HG02678 (cell line): ENCODE results near the gene FIGN.

Experiments used
- ATAC-seq: cut with Tn5 transposase; IDR thresholded peaks from one replicate; pipeline ENCODE4 v1.9.1; 2021; ENCODE audit warnings: mild to moderate bottlenecking, moderate library complexity; ENCODE audit not compliant: unreplicated experiment

The FIGN gene, protein sequence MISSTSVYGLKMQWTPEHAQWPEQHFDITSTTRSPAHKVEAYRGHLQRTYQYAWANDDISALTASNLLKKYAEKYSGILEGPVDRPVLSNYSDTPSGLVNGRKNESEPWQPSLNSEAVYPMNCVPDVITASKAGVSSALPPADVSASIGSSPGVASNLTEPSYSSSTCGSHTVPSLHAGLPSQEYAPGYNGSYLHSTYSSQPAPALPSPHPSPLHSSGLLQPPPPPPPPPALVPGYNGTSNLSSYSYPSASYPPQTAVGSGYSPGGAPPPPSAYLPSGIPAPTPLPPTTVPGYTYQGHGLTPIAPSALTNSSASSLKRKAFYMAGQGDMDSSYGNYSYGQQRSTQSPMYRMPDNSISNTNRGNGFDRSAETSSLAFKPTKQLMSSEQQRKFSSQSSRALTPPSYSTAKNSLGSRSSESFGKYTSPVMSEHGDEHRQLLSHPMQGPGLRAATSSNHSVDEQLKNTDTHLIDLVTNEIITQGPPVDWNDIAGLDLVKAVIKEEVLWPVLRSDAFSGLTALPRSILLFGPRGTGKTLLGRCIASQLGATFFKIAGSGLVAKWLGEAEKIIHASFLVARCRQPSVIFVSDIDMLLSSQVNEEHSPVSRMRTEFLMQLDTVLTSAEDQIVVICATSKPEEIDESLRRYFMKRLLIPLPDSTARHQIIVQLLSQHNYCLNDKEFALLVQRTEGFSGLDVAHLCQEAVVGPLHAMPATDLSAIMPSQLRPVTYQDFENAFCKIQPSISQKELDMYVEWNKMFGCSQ

GRCh38 chr2:163735685-163736432, at the start of gene FIGN:
Gene FIGN, minus strand, starts transcription at chr2:163736008. Its CDS starts 1,081 bp downstream, at chr2:163734927.
- no peak for ATAC-seq

DNA sequence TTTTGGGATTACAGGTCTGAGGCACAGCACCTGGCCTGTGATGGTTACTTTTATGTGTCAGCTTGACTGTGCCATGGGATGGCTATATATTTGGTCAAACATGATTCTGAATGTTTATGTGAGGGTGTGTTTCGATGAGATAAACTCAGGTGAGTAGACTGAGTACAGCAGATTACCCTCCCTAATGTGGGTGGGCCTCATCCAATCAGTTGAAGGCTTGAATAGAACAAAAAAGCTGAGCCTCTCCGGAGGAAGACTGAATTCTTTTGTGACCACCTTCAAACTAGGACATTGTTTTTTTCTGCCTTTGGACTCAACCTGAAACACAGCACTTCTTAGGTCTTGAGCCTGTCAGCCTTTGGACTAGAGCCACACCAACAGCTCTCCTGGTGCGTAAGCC, 49.4 kb upstream of the FIGN start:
- no peak for ATAC-seq

DNA sequence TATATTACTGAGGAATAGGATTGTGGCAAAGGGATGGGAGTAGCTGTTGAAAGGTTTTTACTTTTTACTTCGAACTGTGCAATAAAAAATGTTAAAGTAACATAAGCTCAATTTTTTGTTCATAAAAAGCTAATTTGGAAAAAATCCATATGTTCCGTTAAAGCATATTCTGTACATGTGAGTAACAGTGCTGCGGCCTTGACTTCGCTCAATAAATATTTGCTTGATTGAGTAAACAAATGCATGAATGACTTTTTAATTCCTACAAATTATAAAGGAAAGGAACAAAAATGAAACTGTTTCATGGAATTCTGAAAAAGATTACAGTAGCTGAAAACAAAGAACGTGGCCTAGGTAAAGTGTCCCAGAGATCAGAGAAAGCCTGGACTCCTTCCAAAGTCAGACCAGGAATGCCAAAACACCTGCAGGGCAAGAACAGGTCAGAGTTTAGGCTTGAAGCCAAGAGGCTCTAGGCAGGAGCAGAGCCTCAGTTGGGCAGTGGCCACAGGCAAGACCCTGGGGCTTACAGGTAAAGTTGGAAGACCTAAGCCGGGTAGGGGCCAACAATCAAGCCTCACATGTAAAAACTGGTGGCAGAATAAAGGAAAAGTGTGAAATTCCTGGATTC, 44.3 kb upstream of the FIGN start:
- ATAC-seq, result no peak

- no peak for ATAC-seq
Measured at GRCh38 chr2:163778045-163778781, 42.4 kb upstream of the FIGN start.

DNA sequence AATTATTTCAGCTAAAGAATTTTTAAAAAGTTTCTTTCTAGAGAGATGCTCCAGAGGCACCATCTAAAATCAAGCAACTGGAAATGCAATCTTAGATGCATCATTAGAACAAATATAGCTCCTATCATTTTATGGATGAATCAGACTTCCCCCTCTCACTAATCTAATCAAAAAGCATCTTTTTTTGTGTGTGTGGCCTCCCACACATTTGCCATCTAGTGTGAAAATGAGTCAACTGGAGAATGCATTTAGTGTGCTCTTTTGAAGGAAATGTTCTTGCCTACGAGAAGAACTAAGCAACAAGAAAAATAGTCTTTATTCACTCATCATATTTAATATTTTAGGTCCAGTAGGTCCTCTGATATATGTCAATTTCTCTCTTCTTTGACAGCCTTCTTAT, 39.5 kb upstream of the FIGN start:
- no peak for ATAC-seq

DNA sequence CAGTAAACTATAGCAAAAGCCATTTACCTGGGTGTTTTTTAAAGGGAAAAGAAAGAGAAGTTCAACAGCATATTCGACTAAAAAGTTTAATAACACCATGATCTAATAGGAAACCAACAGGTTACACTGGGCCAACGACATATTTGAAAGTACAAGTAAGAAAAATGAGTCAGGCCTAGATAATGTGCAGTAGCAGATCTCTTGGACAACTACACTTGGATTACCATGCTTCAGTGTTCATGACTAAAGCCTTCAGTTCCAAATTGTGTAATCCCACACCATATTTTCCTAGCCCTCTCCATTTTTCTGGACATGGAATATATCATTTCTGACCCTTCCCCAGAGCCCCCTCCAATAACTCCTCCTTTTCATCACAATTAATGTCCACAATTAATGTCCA, 39.1 kb upstream of the FIGN start:
- ATAC-seq, result no peak

DNA sequence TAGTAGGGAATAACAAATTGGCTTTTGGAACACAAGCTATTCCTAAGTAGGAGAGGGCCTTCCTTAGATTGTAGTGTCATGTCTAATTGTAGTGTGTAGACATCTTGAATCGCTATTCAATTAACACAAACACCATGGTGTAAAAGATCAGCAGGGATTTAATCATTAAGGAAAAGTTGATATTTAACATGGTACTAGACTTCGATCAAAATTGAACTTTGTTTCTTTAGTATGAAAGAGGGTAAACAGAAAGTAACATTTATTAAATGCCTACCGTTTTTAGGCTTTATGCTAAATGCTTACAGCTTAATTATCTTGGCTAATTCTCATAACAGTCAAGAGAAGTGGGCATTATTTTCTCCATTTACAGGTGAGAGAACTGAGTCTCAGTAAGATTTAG, 37.5 kb upstream of the FIGN start:
- no peak for ATAC-seq

GRCh38 chr2:163771596-163771995, 35.8 kb upstream of the FIGN start:
- no peak for ATAC-seq

GRCh38 chr2:163768881-163769695, 33.3 kb upstream of the FIGN start:
- no peak for ATAC-seq

- ATAC-seq, result no peak
Measured at GRCh38 chr2:163767097-163767496, 31.3 kb upstream of the FIGN start.

- ATAC-seq, result no peak
Measured at GRCh38 chr2:163764566-163764965, 28.8 kb upstream of the FIGN start.

GRCh38 chr2:163759013-163759412, 23.2 kb upstream of the FIGN start:
- no peak for ATAC-seq

GRCh38 chr2:163757814-163758213, 22.0 kb upstream of the FIGN start:
- ATAC-seq, result no peak

- no peak for ATAC-seq
Measured at GRCh38 chr2:163756588-163756987, 20.8 kb upstream of the FIGN start.

DNA sequence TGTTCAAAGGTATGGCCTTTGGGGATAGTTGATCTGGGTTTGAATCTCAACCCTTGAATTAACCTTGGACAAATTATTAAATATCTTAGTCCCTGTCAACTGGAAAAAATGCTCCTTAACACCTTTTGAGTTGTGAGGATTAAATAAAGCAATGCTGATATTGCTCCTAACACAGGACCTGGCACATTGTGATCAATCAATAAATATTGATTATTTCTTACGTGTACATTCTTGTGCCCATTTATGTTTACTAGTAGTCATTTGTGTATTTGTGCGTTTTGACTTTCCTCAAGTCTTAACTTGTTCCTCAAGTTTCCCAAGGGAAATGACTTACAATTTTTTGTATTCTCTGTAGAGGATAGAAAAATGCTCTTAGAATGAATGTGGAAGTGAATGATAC, 19.6 kb upstream of the FIGN start:
- ATAC-seq, result no peak

GRCh38 chr2:163753726-163754125, 17.9 kb upstream of the FIGN start:
- no peak for ATAC-seq

GRCh38 chr2:163752267-163752666, 16.5 kb upstream of the FIGN start:
- no peak for ATAC-seq

DNA sequence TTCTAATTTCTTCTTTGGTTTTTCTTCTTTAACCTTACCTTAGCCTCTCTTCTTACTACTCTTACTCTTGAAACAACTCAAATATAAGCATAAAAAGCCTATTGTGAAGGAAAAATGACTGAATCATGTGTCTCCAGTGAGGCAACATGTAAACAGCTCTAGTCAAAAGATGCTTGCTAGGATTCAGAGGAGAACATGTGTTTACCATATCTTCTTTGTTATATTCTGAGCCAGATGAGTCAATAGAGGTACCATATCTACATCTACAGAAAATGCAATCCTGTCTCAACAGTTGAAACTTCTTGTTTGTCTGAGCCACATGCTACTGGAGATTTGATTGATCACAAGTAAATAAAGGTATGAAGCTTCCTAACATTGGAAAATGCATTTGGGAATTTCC, 15.9 kb upstream of the FIGN start:
- no peak for ATAC-seq

DNA sequence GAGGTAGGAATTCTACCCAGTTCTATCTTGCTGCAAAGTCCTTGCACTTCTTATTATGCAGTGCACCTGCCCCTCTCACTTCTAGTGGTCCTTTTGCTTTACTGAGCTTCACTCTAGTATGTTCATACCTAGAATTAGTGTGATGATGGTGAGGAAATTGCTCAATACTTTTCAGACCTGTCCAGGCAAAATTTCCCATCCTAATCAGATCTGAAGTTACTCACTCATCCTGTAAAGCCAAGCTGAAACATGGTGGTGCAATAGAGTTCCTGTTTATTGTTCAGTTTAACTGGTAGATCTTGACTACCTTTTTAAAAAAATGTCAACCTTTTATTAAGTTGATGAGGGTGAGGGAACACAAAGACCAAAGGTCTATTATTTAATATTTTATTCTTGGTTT, 12.6 kb upstream of the FIGN start:
- no peak for ATAC-seq

- ATAC-seq, result no peak
Measured at GRCh38 chr2:163741435-163741834, 5.6 kb upstream of the FIGN start.
